Prostate gland (tissue), 2 donors: ENCODE data around the gene FBXL19.

ENCODE experiments used
- CTCF ChIP-seq, 4 experiments: fragments of 200-600 bp in 2 of 4; fragments of 450-650 bp in 2 of 4; sonication (generic) in 2 of 4; IDR thresholded peaks; 1 replicate in 3 of 4; 2 replicates in 1 of 4; pipeline ENCODE4 v1.5.1; 2016 to 2019; ENCODE audit warnings: antibody characterized with exemption in 4 of 4, mild to moderate bottlenecking in 2 of 4, moderate library complexity in 2 of 4
- POLR2A ChIP-seq: fragments of 450-650 bp; IDR thresholded peaks from one replicate; pipeline ENCODE4 v1.6.1; 2016; ENCODE audit warnings: antibody characterized with exemption, mild to moderate bottlenecking
- POLR2AphosphoS5 ChIP-seq: sonication (generic); formaldehyde crosslinking; IDR thresholded peaks from one replicate; pipeline ENCODE4 v1.6.1; 2017; ENCODE audit warnings: antibody characterized with exemption

- TF ChIP-seq POLR2A (no peak), CTCF (IDR thresholded peaks at IDR 0.05) (no peak), POLR2AphosphoS5 (no peak)
Measured at GRCh38 chr16:30946671-30947540, 23.5 kb downstream of the FBXL19 start.
